C4-2B (cell line): ENCODE measurements around the gene ZFP1.

Experiments
- H3K27ac ChIP-seq: fragments of 450-650 bp; 2 replicates; pipeline ENCODE4 v1.5.1; 2017
- CTCF ChIP-seq: fragments of 450-650 bp; conservative IDR thresholded peaks from 2 replicates; pipeline ENCODE4 v1.5.1; 2017; ENCODE audit warnings: mild to moderate bottlenecking
- ZFX ChIP-seq: fragments of 450-650 bp; IDR thresholded peaks from 2 replicates; pipeline ENCODE4 v1.6.1; 2017

The ZFP1 gene

DNA sequence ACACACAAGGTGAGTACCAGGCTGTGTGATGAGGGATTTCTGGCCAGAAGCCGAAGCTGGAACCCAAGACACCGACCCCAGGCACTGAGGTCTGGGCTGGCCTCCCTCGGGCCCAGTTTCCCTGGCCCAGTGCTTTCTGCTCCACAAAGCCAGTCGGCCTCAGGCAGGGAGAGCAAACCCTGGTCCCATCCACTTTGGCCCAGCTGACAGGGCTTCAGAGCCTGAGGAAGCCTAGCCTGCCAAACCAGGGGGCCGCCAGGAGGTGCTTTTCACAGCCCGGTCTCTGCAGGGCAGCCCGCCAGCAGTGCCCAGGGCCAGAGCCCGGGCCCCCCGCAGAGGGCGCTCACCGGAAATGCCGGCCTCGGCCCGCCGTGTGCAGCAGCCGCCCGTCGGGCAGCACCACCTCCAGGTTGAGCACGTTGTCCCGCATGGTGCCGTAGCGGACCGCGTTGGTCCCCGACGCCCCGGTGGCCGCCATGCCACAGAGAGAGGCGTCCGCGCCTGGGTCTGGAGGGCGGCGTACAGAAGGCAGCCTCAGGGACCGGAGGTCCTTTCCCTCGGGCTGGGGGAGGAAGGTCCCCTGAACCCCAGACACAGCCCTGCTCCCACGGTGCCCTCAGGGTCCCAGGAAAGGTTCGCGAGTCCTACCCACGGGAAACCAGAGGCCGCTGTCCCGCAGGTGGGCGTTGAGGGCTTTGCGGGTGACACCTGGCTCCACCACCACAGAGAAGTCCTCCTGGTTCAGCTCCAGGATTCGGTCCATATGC, 34.0 kb upstream of the ZFP1 start:
- no peak overlapping the region for H3K27ac ChIP-seq
- TF ChIP-seq ZFX (no peak), CTCF (no peak)

DNA sequence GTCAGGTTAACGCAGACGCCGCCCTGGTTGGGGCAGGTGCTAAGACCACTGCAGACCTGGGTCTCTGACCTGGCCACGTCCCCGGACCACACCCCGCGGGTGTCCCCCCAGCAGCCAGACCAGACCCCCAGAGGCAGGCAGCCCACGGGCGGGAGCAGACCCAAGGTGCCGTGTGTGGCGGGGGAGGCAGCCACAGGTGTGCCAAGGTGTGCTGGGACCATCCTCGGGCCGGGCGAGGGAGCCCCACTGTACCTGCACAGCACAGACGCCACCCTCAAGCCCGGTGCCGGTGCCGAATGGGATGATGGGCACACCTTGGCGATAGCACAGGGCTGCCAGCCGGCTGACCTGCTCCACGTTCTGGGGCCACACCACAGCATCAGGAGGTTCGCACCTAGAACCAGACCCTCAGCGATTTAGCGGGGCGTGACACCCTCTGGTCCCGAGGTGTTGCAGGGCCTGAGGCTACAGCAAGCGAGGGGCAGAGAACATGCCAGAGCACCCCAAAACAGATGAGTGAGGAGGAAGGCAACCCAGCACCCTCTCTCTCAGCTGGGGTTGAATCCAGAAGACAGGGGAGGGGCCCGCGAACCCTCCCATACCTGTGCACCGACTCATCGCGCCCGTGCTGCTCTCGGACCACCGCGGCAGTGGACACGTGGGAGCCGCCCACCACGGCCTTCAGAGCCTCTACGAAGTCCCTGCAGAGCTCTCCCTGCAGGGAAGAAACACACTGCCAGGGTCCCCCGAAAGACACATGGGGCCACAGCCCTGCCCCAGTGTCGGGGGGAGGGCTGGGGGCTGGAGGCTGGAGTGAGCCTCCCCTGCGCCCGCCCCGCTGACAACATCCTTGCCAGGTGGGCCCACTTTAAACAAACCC, 33.1 kb upstream of the ZFP1 start:
- peak overlapping the region; percentile 84 for H3K27ac ChIP-seq
- TF ChIP-seq CTCF (no peak), ZFX (no peak)

DNA sequence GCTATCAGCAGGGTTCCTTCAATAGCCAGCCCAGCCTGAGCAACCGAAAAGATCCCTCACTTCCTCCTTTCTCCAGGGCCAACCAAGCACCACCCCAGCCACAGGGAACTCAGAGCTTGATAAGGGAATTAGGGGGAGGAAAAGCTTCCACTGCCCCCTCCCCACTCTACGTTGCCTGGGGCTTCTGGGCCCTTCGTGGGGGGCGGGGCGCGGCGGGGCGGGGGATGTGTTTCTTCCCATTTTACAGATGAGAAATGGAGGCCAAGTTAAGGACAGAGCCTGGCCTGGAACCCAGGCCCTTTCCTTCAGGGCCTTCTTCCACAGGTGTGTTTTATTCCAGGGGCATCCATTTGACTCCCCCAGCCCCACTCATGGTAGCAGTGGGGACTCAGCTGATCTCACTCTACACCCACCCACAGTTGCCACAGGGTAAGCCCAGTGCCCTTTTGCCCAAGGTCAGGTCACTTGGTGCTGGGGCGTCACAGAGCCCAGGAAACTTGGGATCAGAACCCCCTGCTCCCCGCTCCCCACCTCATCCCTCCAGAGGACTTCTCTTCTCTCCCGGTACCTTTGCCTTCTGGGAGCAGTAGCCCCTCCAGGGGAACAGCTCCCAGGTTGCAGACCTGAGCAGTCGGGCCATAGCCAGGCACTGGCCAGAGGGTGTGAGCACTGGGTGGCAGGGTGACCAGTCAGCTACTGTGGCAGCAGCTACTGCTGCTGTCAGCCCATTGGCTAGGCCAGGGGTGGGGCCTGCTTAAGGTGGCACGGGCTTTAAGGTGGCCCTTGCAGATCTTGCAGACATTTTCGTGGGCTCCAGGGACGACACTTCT, 32.0 kb upstream of the ZFP1 start, which contains the start of gene LDHD:
LDHD (minus strand) TSS at position 700 of the 830 bp plus-strand sequence; CDS start at position 640, 60 bp downstream.
- TF ChIP-seq ZFX (peak; percentile 27), CTCF (no peak)
- peak within 1 kb of the TSS; percentile 84 for H3K27ac ChIP-seq

- no peak for TF ChIP-seq CTCF
- TF ChIP-seq ZFX = no peak
Observed at GRCh38 chr16:75116911-75117245, 31.4 kb upstream of the ZFP1 start.

DNA sequence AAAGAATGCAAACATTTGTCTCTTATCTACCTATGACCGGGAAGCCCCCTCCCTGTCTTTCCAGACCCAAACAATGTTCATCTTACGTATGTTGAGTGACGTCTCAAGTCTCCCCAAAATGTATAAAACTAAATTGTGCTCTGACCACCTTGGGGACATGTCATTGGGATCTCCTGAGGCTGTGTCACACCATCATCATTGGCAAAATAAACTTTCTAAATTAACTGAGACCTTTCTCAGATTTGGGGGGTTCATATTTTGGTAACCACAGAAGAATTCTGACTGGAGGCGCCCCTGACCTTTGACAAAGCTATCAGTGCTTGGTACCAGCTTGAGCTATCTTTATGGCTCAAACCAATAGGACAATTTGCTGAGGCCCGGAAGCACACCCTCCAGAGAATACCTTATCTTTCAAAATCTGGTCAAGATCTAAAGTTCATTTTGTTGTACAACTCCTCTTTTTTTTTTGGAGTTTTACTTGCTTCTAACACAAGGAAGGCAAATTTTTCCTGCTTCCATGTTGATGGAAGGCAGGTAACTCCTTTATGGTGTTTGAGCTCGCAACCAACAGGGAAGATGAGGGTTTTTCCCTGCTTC, 29.3 kb upstream of the ZFP1 start:
- TF ChIP-seq CTCF (no peak), ZFX (no peak)
- no peak overlapping the region for H3K27ac ChIP-seq

More at GRCh38 chr16:75116911-75117245, 31.4 kb upstream of the ZFP1 start:
- H3K27ac ChIP-seq = peak overlapping the region; percentile 84

- no peak overlapping the region for H3K27ac ChIP-seq
- TF ChIP-seq CTCF = no peak
Observed at GRCh38 chr16:75120253-75120652, 28.1 kb upstream of the ZFP1 start.
